BE2C (cell line): ENCODE data around the gene GNAT2. TPM values are rescaled to one million over a fixed set of nuclear protein-coding genes. Genes with fewer than 3 reads are reported as not detected.
"Not testable (repeated sequence)": the region's sequence is repeated elsewhere in the genome, so short reads cannot be mapped to it uniquely, and the experiment has no call there.

Experiments used
- DNase-seq: peaks from one replicate; pipeline ENCODE4 v3.0.0-alpha.2; 2020
- H3K27me3 ChIP-seq: fragments of 250-450 bp; sonication (Bioruptor Pico); 2 replicates; pipeline ENCODE4 v1.5.1; 2020; ENCODE audit warnings: mild to moderate bottlenecking
- H3K36me3 ChIP-seq: fragments of 250-450 bp; sonication (Bioruptor Pico); 2 replicates; pipeline ENCODE4 v1.5.1; 2020; ENCODE audit warnings: mild to moderate bottlenecking
- H3K4me1 ChIP-seq: fragments of 250-450 bp; sonication (Bioruptor Pico); 2 replicates; pipeline ENCODE4 v1.5.1; 2020
- H3K4me3 ChIP-seq: 2 replicates; pipeline ENCODE4 v1.5.1; 2011; ENCODE audit warnings: low read depth, low read length
- H3K9me3 ChIP-seq: fragments of 250-450 bp; sonication (Bioruptor Pico); 2 replicates; pipeline ENCODE4 v1.5.1; 2020
- CTCF ChIP-seq: IDR thresholded peaks from 2 replicates; pipeline ENCODE4 v1.5.1; 2012; ENCODE audit warnings: mild to moderate bottlenecking, low read depth, low read length
- polyA plus RNA-seq: library from polyadenylated mRNA; unstranded; fragments of >200 nt; gene quantifications from one replicate; pipeline ENCODE4 v1.2.1, GENCODE V29; 2012; ENCODE audit warnings: low read depth, missing spikeins; ENCODE audit not compliant: insufficient read length, insufficient read depth

The GNAT2 gene
- polyA plus RNA-seq = not detected

- peaks cover 54% of the 10 kb centered on the region for H3K4me1 ChIP-seq
- peak within 1 kb of the TSS; percentile 98 for H3K4me3 ChIP-seq
- no peak for TF ChIP-seq CTCF
- DNase-seq = peak; percentile 84
- peaks cover 3% of the 10 kb centered on the region; the same call in 1 of the 2 replicates for H3K36me3 ChIP-seq
- no peaks in the 10 kb centered on the region for H3K27me3 ChIP-seq
- no peaks in the 10 kb centered on the region for H3K9me3 ChIP-seq
Observed at GRCh38 chr1:109619576-109620400, at the start of gene GNAT2, which contains the start of gene AMPD2. Gene GNAT2 (minus strand): TSS chr1:109619616. CDS start chr1:109612870, 6,746 bp downstream. Gene AMPD2 (plus strand): TSS chr1:109619837. CDS start chr1:109621176, 1,339 bp downstream.

GRCh38 chr1:109668123-109668775 lies 48.8 kb upstream of the GNAT2 start:
- no peak for TF ChIP-seq CTCF
- Histone ChIP-seq H3K9me3 (no peaks in the 10 kb centered on the region), H3K4me3 (peak overlapping the region; percentile 48), H3K36me3 (no peaks in the 10 kb centered on the region), H3K4me1 (peaks cover 3% of the 10 kb centered on the region; the same call in 1 of the 2 replicates), H3K27me3 (no peaks in the 10 kb centered on the region)
- no peak for DNase-seq

- Histone ChIP-seq H3K36me3 (no peaks in the 10 kb centered on the region), H3K9me3 (no peaks in the 10 kb centered on the region), H3K4me1 (peaks cover 3% of the 10 kb centered on the region; the same call in 1 of the 2 replicates), H3K27me3 (no peaks in the 10 kb centered on the region), H3K4me3 (peak within 1 kb of the TSS; percentile 48)
- TF ChIP-seq CTCF = no peak
- peak; percentile 97 for DNase-seq
Observed at GRCh38 chr1:109667452-109668122, 48.2 kb upstream of the GNAT2 start, which contains the start of gene GSTM2. Gene GSTM2 (plus strand): TSS chr1:109668057. CDS start chr1:109668116, 59 bp downstream.

- DNase-seq = no peak
- no peak for TF ChIP-seq CTCF
- peaks cover 8% of the 10 kb centered on the region; the same call in 1 of the 2 replicates for H3K4me1 ChIP-seq
- no peaks in the 10 kb centered on the region for H3K9me3 ChIP-seq
- no peaks in the 10 kb centered on the region for H3K27me3 ChIP-seq
- no peaks in the 10 kb centered on the region for H3K36me3 ChIP-seq
- no peak overlapping the region for H3K4me3 ChIP-seq
Observed at GRCh38 chr1:109664671-109665070, 45.3 kb upstream of the GNAT2 start.

GRCh38 chr1:109661391-109661790 lies 42.0 kb upstream of the GNAT2 start:
- Histone ChIP-seq H3K4me3 (no peak overlapping the region), H3K27me3 (no peaks in the 10 kb centered on the region), H3K36me3 (no peaks in the 10 kb centered on the region), H3K9me3 (no peaks in the 10 kb centered on the region), H3K4me1 (peaks cover 5% of the 10 kb centered on the region; the same call in 1 of the 2 replicates)
- no peak for TF ChIP-seq CTCF
- no peak for DNase-seq

GRCh38 chr1:109660691-109661026 lies 41.2 kb upstream of the GNAT2 start:
- H3K9me3 ChIP-seq, H3K36me3 ChIP-seq, H3K4me1 ChIP-seq, H3K4me3 ChIP-seq, DNase-seq, H3K27me3 ChIP-seq: not testable (repeated sequence)
